CD4-positive, CD25-positive, alpha-beta regulatory T cell (primary cell): ENCODE data around the gene STAB1. TPM values are rescaled to one million over a fixed set of nuclear protein-coding genes. Genes with fewer than 3 reads are reported as not detected.

ENCODE experiments used
- ATAC-seq, 2 donors: fragments of 150-1000 bp; cut with Tn5 transposase; one replicate each; pipeline ENCODE4 v1.10.0; 2021; ENCODE audit warnings: low read depth in 2 of 2, moderate number of reproducible peaks in 2 of 2, moderate library complexity in 1 of 2
- DNase-seq, 3 donors: peaks; one replicate each; pipeline versions ENCODE4 v3.0.0 to v3.0.0-alpha.2; 2012 to 2022; ENCODE audit warnings: mixed read lengths in 1 of 3
- H3K27ac ChIP-seq: one replicate; pipeline ENCODE4 v1.7.0; 2013; ENCODE audit warnings: mild to moderate bottlenecking, low read length; ENCODE audit not compliant: insufficient read depth, poor library complexity, severe bottlenecking
- H3K27me3 ChIP-seq: one replicate; pipeline ENCODE4 v1.7.0; 2013; ENCODE audit warnings: low read length; ENCODE audit not compliant: control insufficient read depth, insufficient read depth
- H3K36me3 ChIP-seq: one replicate; pipeline ENCODE4 v1.7.0; 2013; ENCODE audit warnings: mild to moderate bottlenecking, low read length, moderate library complexity; ENCODE audit not compliant: control insufficient read depth, insufficient read depth
- H3K4me1 ChIP-seq: 2 replicates; pipeline ENCODE4 v1.7.0; 2013; ENCODE audit warnings: mild to moderate bottlenecking, low read length; ENCODE audit not compliant: insufficient read depth, control insufficient read depth, poor library complexity, severe bottlenecking
- H3K4me3 ChIP-seq: one replicate; pipeline ENCODE4 v1.7.0; 2013; ENCODE audit warnings: low read depth, mild to moderate bottlenecking, low read length, moderate library complexity
- H3K9me3 ChIP-seq, 2 experiments: 1 replicate in 1 of 2; 2 replicates in 1 of 2; pipeline ENCODE4 v1.7.0; 2013; ENCODE audit warnings: low read length in 2 of 2, mild to moderate bottlenecking in 1 of 2, moderate library complexity in 1 of 2; ENCODE audit not compliant: control insufficient read depth in 2 of 2
- H3K27ac Mint-ChIP-seq, 3 donors: one replicate each; pipeline ENCODE4 v1.8.0; 2020 to 2022; ENCODE audit warnings: mild to moderate bottlenecking in 3 of 3, mixed read lengths in 3 of 3, moderate library complexity in 2 of 3
- H3K27me3 Mint-ChIP-seq: one replicate; pipeline ENCODE4 v1.8.0; 2022; ENCODE audit warnings: mild to moderate bottlenecking, mixed read lengths
- H3K36me3 Mint-ChIP-seq: one replicate; pipeline ENCODE4 v1.8.0; 2020; ENCODE audit warnings: mixed read lengths
- H3K4me1 Mint-ChIP-seq, 4 donors: one replicate each; pipeline ENCODE4 v1.8.0; 2020 to 2022; ENCODE audit warnings: mixed read lengths in 4 of 4, mild to moderate bottlenecking in 1 of 4
- H3K4me3 Mint-ChIP-seq, 4 donors: one replicate each; pipeline ENCODE4 v1.8.0; 2020 to 2022; ENCODE audit warnings: mild to moderate bottlenecking in 4 of 4, mixed read lengths in 4 of 4, moderate library complexity in 3 of 4
- H3K9me3 Mint-ChIP-seq, 7 donors: one replicate each; pipeline ENCODE4 v1.8.0; 2020 to 2022; ENCODE audit warnings: mixed read lengths in 7 of 7, mild to moderate bottlenecking in 3 of 7, moderate library complexity in 2 of 7
- polyA plus RNA-seq, 4 donors: library from polyadenylated mRNA; unstranded; fragments of 300-500 nt; fragmentation: Illumina TruSeq; gene quantifications; one replicate each; pipeline ENCODE4 v1.2.3, GENCODE V29; 2021
- total RNA-seq: library from RNA; stranded (reverse); gene quantifications from one replicate; pipeline ENCODE4 v1.2.3, GENCODE V29; 2022

STAB1 gene
- total and polyA plus RNA-seq, 5 donors from 2014 or later, result 0.42 TPM; not detected in 4

GRCh38 chr3:52451237-52452083 lies 43.7 kb upstream of the STAB1 start:
- H3K36me3 ChIP-seq, result no peaks in the 10 kb centered on the region
- no peaks in the 10 kb centered on the region for H3K27me3 ChIP-seq
- no peak overlapping the region for H3K27ac ChIP-seq
- H3K27ac Mint-ChIP-seq, result peak overlapping the region in 1 of 3 donors; percentile 56
- peaks cover 0 to 36% (median 15%) of the 10 kb centered on the region in 4 donors for H3K4me1 Mint-ChIP-seq
- H3K36me3 Mint-ChIP-seq, result no peaks in the 10 kb centered on the region
- no peaks in the 10 kb centered on the region for H3K9me3 ChIP-seq
- DNase-seq, result no peak
- peaks cover 0 to 2% (median 0%) of the 10 kb centered on the region in 7 donors for H3K9me3 Mint-ChIP-seq
- ATAC-seq, result no peak
- H3K4me1 ChIP-seq, result peaks cover 33% of the 10 kb centered on the region
- H3K4me3 ChIP-seq, result no peak overlapping the region
- H3K27me3 Mint-ChIP-seq, result peaks cover 9% of the 10 kb centered on the region
- peak overlapping the region in 2 of 4 donors; percentile 10 to 41 for H3K4me3 Mint-ChIP-seq

GRCh38 chr3:52452126-52452525 lies 43.0 kb upstream of the STAB1 start:
- H3K9me3 Mint-ChIP-seq, result peaks cover 0 to 2% (median 0%) of the 10 kb centered on the region in 7 donors
- no peak overlapping the region for H3K27ac Mint-ChIP-seq
- H3K36me3 ChIP-seq, result no peaks in the 10 kb centered on the region
- ATAC-seq (no peak), DNase-seq (no peak)
- peaks cover 33% of the 10 kb centered on the region for H3K4me1 ChIP-seq
- no peaks in the 10 kb centered on the region for H3K36me3 Mint-ChIP-seq
- H3K9me3 ChIP-seq, result no peaks in the 10 kb centered on the region
- peaks cover 0 to 36% (median 17%) of the 10 kb centered on the region in 4 donors for H3K4me1 Mint-ChIP-seq
- peaks cover 9% of the 10 kb centered on the region for H3K27me3 Mint-ChIP-seq
- H3K4me3 ChIP-seq, result no peak overlapping the region
- no peaks in the 10 kb centered on the region for H3K27me3 ChIP-seq
- no peak overlapping the region for H3K27ac ChIP-seq
- peak overlapping the region in 1 of 4 donors; percentile 41 for H3K4me3 Mint-ChIP-seq

- Mint-ChIP-seq H3K27me3 (peaks cover 9% of the 10 kb centered on the region), H3K36me3 (no peaks in the 10 kb centered on the region), H3K9me3 (peaks cover 0 to 2% (median 0%) of the 10 kb centered on the region in 7 donors), H3K4me3 (no peak overlapping the region), H3K27ac (no peak overlapping the region), H3K4me1 (peaks cover 0 to 40% (median 20%) of the 10 kb centered on the region in 4 donors)
- no peak for DNase-seq
- Histone ChIP-seq H3K36me3 (peaks cover 1% of the 10 kb centered on the region), H3K27ac (no peak overlapping the region), H3K4me1 (peaks cover 36% of the 10 kb centered on the region), H3K9me3 (no peaks in the 10 kb centered on the region), H3K4me3 (no peak overlapping the region), H3K27me3 (no peaks in the 10 kb centered on the region)
- no peak for ATAC-seq
Observed at GRCh38 chr3:52452570-52453221, 42.4 kb upstream of the STAB1 start.

DNA sequence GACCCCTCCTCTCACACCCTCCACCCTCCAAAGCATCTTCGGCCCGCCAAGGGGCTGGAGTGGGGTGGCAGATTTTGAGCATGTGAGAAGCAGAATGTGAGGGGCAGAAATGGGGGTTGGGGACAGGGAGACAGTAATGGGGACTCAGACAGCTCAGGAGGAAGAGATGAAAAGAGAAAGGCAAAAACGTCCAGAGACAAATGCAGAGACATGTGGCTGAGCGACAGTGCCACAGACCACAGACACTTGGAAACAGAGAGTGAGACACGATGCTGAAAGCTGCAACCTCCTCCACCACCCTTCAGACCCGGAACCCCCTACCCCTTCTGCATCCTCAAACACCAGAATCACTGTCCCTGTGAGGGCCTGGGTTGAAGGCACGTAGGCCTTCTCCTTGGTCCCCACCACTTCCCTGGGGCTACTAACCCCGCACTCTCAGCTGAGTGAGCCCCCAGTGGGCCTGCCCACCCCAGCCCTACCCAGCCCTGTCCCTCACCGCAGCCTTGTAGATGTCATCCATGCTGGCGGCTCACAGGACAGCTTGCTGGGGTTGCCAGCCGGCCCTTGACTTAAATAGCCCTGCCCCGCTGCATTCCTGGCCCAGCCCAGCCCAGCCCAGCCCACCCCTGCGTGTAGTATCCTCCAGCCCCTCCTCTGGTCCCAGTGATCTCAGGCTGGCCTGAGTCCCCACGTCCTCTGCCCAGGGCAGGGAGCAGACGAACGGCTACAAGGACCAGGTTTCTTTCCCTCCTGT lies 41.5 kb upstream of the STAB1 start, which contains the start of gene TNNC1:
Gene TNNC1, minus strand, starts transcription at position 546 of the 754 bp plus-strand sequence. Its CDS starts 26 bp downstream, at position 520.
- no peaks in the 10 kb centered on the region for H3K9me3 ChIP-seq
- Mint-ChIP-seq H3K36me3 (peaks cover 5% of the 10 kb centered on the region), H3K4me3 (peak within 1 kb of the TSS; percentile 94 to 97 (median 94)), H3K27me3 (peaks cover 5% of the 10 kb centered on the region), H3K9me3 (peaks cover 0 to 2% (median 0%) of the 10 kb centered on the region in 7 donors), H3K4me1 (peaks cover 0 to 35% (median 26%) of the 10 kb centered on the region in 4 donors), H3K27ac (peak within 1 kb of the TSS; percentile 99 to 100 (median 100))
- peaks cover 10% of the 10 kb centered on the region for H3K36me3 ChIP-seq
- ATAC-seq, result no peak
- H3K4me3 ChIP-seq, result peak within 1 kb of the TSS; percentile 81
- H3K4me1 ChIP-seq, result peaks cover 39% of the 10 kb centered on the region
- DNase-seq, result no peak
- no peaks in the 10 kb centered on the region for H3K27me3 ChIP-seq
- peak within 1 kb of the TSS; percentile 94 for H3K27ac ChIP-seq

GRCh38 chr3:52454250-52454937 lies 40.7 kb upstream of the STAB1 start:
- Mint-ChIP-seq H3K36me3 (peaks cover 7% of the 10 kb centered on the region), H3K27me3 (peaks cover 5% of the 10 kb centered on the region), H3K27ac (peak overlapping the region; percentile 99 to 100 (median 100)), H3K4me3 (peak overlapping the region; percentile 94 to 97 (median 94)), H3K4me1 (peaks cover 0 to 34% (median 28%) of the 10 kb centered on the region in 4 donors), H3K9me3 (peaks cover 0 to 2% (median 0%) of the 10 kb centered on the region in 7 donors)
- Histone ChIP-seq H3K36me3 (peaks cover 16% of the 10 kb centered on the region), H3K27ac (peak overlapping the region; percentile 94), H3K4me3 (peak overlapping the region; percentile 81), H3K27me3 (no peaks in the 10 kb centered on the region), H3K9me3 (no peaks in the 10 kb centered on the region), H3K4me1 (peaks cover 39% of the 10 kb centered on the region)
- ATAC-seq (no peak), DNase-seq (no peak)

DNA sequence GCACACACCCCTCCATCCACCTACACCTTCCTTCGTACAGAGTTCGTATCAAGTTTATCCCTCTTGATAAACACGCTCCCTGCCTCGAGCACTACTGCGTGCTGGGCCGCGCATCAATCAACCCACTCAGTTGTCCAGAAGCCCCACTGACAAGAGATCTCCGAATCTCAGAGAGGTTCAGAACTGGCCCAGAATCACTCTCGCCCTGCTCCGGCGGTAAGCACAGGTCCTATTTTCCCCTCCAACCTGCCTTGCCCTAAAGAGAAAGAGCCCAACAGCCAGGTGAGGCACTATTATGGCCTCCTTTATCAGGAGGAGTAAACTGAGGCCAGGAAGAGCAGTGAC lies 40.2 kb upstream of the STAB1 start:
- peaks cover 39% of the 10 kb centered on the region for H3K4me1 ChIP-seq
- peak overlapping the region; percentile 94 for H3K27ac ChIP-seq
- peaks cover 5% of the 10 kb centered on the region for H3K27me3 Mint-ChIP-seq
- peaks cover 20% of the 10 kb centered on the region for H3K36me3 ChIP-seq
- peaks cover 7% of the 10 kb centered on the region for H3K36me3 Mint-ChIP-seq
- no peaks in the 10 kb centered on the region for H3K27me3 ChIP-seq
- H3K27ac Mint-ChIP-seq, result peak overlapping the region; percentile 99 to 100 (median 100)
- no peak for DNase-seq
- peaks cover 0 to 2% (median 0%) of the 10 kb centered on the region in 7 donors for H3K9me3 Mint-ChIP-seq
- H3K4me3 ChIP-seq, result peak overlapping the region; percentile 81
- peaks cover 0 to 37% (median 28%) of the 10 kb centered on the region in 4 donors for H3K4me1 Mint-ChIP-seq
- no peaks in the 10 kb centered on the region for H3K9me3 ChIP-seq
- peak overlapping the region; percentile 94 to 97 (median 94) for H3K4me3 Mint-ChIP-seq
- peak; percentile 9 to 27 for ATAC-seq
